ENCODE measurements around the gene FADS1. TPM values are rescaled to one million over a fixed set of nuclear protein-coding genes. Genes with fewer than 3 reads are reported as not detected.

The FADS1 gene
- total RNA-seq, 1 donor from 2014 or later = 33.0 TPM

DNA sequence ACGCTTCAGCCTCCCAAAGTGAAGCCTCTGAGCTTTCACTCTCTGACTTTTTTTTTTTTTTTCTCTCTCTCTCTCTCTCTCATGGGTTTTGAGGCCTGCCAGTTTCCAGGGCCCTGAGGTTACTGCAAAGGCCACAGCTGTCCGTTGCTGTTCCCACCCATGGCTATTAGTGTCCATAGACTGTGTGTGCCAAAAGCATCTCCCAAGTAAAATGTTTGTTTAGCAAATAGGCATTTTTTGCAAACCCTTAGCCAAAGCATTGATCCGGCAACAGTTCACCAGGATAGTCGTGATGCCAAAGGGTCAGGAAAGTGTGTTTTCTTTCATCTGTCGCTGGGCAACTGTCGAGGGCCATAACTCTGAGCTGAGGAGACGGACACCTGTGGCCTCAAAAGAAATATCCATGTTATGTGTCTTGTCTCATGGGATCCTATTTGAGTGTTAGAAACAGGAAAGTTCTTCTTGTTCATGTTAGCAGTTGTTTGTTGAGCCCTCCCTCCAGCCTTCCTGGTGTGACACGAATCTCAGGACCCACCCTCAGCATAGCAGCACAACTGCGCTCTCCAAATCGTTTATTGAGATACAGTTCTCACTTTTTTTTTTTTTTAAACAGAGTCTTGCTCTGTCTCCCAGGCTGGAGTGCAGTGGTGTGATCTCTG lies 29.7 kb upstream of the FADS1 start:
- DNase-seq (ENCODE audit: low spot score) = no peak

- DNase-seq (ENCODE audit: low spot score) = no peak
Observed at GRCh38 chr11:61844909-61845565, 28.2 kb upstream of the FADS1 start.

GRCh38 chr11:61842528-61842820 lies 25.7 kb upstream of the FADS1 start:
- DNase-seq (ENCODE audit: low spot score) = no peak

- no peak for DNase-seq (ENCODE audit: low spot score)
Observed at GRCh38 chr11:61841636-61842527, 25.1 kb upstream of the FADS1 start.

- no peak for DNase-seq (ENCODE audit: low spot score)
Observed at GRCh38 chr11:61840371-61840770, 23.6 kb upstream of the FADS1 start.

DNA sequence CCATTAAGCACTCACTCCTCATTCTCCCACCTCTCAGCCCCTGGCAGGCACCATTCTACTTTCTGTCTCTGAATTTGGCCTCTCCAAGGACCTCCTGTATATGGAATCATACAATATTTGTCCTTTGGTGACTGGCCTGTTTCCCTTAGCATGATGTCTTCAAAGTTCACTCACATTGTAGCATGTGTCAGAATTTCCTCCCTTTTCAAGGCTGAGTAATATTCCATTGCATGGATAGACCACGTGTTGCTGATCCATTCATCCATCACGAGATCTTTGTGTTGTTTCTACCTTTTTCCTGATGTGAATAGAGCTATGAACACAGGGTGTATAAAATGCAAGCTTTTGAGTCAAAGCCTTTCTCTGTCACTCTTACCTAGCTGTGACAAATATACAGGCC lies 22.9 kb upstream of the FADS1 start:
- DNase-seq (ENCODE audit: low spot score) = no peak

- DNase-seq (ENCODE audit: low spot score) = no peak
Observed at GRCh38 chr11:61838921-61839320, 22.1 kb upstream of the FADS1 start.

DNA sequence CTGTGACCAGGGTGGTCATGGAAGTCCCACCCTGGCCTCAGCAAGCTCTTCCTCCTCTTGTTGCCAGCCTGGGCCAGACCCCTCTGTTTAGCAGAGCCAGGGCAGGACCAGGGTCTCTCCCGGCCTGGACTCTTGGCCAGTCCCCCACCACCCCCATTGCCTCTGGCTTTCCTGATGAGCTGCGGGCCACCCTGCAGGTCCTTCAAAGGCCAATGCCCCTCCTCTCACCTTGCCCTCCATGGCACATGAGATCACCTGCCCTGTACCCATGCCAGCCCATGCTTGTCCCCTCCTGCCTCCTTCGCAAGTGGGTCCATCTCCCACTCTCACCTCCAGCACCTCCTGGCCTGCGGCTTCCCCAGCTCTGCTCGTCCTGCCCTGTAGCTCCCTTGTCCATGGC lies 21.7 kb upstream of the FADS1 start:
- DNase-seq (ENCODE audit: low spot score) = no peak

GRCh38 chr11:61837411-61838005 lies 20.7 kb upstream of the FADS1 start:
- DNase-seq (ENCODE audit: low spot score) = no peak

GRCh38 chr11:61836193-61836592 lies 19.4 kb upstream of the FADS1 start:
- no peak for DNase-seq (ENCODE audit: low spot score)

DNA sequence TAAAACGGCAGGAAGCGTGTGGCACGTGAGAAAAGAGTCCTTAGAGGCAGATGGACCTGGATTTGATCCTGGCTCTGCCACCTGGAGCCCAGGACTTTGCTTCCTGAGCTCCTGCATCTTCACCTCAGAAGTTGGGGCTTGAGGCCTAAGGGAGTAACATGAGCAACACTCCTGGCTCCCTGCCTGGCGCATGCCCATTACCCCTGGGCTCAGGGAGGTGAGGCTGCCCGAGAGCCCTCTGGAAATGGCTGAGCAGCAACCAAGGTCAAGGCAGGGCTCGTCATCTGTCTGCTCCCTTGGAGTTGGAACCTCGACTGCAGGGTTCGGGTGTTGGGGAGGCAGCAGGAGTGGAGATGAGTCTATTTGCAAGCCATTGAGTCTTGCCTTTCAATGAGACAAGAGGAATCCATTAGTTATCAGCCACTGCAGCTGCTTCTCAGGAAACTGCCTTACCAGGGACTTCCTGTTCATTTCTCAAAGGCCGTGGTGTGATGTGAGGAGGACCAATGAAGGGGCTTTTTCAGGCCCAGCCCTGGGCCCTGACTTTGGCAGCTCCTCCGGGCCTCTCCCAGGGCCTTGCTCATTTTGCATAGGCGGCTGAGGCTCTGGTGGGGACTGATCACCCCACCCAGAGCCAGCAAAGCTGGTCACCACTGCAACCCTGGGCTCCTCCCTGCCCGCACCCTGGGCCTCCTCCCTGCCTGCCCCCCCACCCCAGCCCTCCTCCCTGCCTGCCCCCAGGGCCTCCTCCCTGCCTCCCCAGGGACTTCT lies 17.7 kb upstream of the FADS1 start:
- DNase-seq (ENCODE audit: low spot score) = peak; percentile 96

- no peak for DNase-seq (ENCODE audit: low spot score)
Observed at GRCh38 chr11:61833926-61834277, 17.1 kb upstream of the FADS1 start.

- no peak for DNase-seq (ENCODE audit: low spot score)
Observed at GRCh38 chr11:61833471-61833870, 16.7 kb upstream of the FADS1 start.

- no peak for DNase-seq (ENCODE audit: low spot score)
Observed at GRCh38 chr11:61832754-61833153, 16.0 kb upstream of the FADS1 start.

DNA sequence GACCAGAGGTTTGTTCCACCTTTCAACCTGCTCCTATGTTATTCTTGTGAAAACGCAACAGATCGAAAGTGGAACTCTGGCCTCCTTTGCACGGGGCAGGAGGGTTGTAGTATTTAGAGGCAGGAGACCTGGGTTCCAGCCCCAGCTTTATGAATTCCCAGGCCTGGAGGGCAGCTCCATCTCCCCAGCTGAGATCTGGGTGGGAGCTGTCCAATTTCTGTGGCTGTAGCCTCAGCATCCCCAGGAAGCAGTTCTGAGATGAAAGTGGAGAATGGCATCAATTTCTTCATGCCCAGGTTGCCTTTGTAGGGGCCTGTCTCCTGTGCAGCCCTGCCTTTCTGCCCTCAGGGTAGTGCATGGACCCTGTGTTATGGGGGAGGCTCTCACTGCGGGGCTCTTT lies 15.4 kb upstream of the FADS1 start:
- DNase-seq (ENCODE audit: low spot score) = no peak

GRCh38 chr11:61830237-61831105 lies 13.7 kb upstream of the FADS1 start:
- peak; percentile 63 for DNase-seq (ENCODE audit: low spot score)

GRCh38 chr11:61829806-61830205 lies 13.0 kb upstream of the FADS1 start:
- DNase-seq (ENCODE audit: low spot score) = no peak

DNA sequence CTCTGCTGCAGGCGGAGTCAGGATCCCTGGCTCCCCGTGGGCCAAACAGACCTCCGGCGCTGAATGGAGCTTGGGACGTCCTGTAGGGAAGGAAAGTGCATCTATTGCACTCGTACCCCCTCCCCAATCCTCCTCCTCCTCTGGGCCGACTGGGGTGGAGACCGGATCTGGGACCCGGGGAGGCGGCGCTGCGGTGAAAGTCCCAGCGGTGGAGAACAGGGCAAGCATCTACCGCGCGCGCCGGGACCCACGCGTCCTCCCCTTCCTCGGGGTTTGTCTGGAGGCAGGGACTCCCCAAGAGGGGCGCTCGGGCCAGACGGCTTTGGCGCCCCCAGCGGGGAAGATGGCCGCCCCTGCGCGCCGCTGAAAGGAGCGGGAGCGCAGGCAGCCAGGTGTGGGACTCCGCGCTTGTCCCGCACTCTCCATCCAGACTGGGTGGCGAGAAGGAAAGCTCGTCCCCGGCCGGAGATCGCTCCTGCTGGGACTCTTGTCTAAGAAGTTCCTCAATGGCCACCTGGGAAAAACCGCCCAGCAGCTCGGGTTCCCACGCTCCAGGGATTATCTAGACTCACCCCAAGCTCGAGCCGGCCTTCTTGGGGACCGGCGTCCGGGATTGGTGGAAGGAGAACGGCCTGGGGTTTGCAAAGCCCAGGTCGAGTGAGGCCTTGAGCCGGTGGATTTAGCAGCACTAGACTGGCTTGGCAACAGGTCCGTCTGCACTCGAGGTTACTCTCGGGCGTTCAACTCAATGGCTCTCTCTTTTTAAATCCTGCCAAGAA lies 12.0 kb upstream of the FADS1 start:
- DNase-seq (ENCODE audit: low spot score) = peak; percentile 76

- DNase-seq (ENCODE audit: low spot score) = no peak
Observed at GRCh38 chr11:61828379-61828628, 11.5 kb upstream of the FADS1 start.
